HG03342 (cell line): ENCODE results near the gene NFE2L1.
"Not testable (repeated sequence)": the region's sequence is repeated elsewhere in the genome, so short reads cannot be mapped to it uniquely, and the experiment has no call there.

Experiments
- ATAC-seq: cut with Tn5 transposase; IDR thresholded peaks from one replicate; pipeline ENCODE4 v1.9.1; 2021; ENCODE audit warnings: mild to moderate bottlenecking, moderate library complexity; ENCODE audit not compliant: unreplicated experiment

NFE2L1 gene

GRCh38 chr17:48067245-48067644 lies 19.1 kb downstream of the NFE2L1 start:
- ATAC-seq, result no peak

GRCh38 chr17:48067808-48068207 lies 19.6 kb downstream of the NFE2L1 start:
- ATAC-seq, result not testable (repeated sequence)

GRCh38 chr17:48068491-48068961 lies 20.4 kb downstream of the NFE2L1 start:
- no peak for ATAC-seq

DNA sequence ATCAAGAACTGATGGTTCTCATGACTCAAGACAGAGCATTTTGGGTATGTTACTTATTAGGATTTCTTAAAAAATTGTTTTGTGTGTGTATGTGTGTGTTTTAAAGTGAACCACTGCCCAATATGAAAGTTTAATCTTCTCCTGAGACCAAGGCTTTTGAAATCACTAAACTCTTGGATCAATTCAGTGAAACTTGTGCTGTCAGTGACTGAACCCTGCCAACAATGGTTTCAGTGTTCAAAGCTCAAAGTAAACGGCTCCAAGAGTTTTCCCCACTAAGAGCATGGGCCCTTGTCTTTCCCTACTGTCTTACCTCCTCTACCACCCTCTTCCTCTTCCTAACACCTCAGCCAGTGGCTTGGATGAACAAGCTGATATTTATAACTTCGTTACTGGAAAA lies 22.0 kb downstream of the NFE2L1 start:
- ATAC-seq, result no peak

- ATAC-seq, result no peak
Measured at GRCh38 chr17:48071654-48072053, 23.5 kb downstream of the NFE2L1 start.

GRCh38 chr17:48072811-48073210 lies 24.7 kb downstream of the NFE2L1 start:
- ATAC-seq, result not testable (repeated sequence)

DNA sequence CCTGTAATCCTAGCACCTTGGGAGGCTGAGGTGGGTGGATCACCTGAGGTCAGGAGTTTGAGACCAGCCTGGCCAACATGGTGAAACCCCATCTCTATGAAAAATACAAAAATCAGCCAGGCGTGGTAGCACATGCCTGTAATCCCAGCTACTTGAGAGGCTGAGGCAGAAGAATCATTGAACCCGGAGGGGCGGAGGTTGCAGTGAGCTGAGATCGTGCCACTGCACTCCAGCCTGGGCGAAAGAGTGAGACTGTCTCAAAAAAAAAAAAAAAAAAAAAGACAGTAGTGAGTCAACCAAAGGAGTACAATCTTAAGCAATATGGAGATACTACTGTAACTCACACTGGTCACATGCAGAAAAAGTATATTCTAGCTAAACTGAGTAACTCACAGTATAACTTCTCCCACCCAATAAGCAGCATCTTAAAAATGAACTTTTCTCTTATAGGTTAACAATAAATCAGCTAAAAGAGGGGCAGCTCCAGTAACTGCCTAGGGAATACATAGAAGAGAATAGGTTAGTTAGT lies 25.5 kb downstream of the NFE2L1 start:
- not testable (repeated sequence) for ATAC-seq

DNA sequence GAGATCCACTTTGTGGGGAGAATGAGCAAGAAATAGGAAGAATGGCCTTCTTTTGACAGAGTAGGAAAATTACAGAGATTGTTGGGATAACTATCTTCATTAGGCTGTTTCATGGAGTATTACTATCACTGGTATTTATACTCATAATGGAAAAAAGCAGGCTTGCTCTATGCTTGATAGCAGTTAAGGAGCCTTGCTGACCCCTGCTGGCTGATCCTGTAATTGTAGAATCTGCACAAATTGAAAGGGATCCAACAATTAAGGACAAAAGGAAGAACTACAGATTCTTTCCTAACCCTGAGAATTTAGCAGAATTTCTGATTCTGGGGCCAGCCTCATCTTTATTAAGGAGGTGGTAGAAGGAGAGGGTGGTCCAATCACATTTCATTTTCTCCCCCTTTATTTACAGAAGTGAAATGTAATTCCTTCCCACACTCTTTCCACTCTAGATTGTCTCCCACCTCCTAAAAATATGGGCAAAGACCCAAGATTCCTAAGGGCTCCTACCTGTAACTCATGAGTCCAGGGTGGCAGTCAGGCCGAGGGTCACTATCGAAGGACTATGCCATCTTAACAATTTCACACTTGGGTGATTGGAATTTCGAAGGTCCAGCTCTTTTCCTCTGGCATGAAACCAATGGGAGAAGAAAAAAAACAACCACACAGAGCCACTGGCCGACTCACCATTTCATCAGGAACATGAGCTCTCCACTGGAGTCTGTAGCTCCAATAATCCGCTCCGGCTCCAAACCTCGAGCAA lies 26.3 kb downstream of the NFE2L1 start:
- ATAC-seq, result no peak

GRCh38 chr17:48077152-48077551 lies 29.0 kb downstream of the NFE2L1 start:
- ATAC-seq, result not testable (repeated sequence)

- ATAC-seq, result no peak
Measured at GRCh38 chr17:48081858-48082257, 33.7 kb downstream of the NFE2L1 start.

- ATAC-seq, result no peak
Measured at GRCh38 chr17:48084932-48085331, 36.8 kb downstream of the NFE2L1 start.

- ATAC-seq, result no peak
Measured at GRCh38 chr17:48093341-48094045, 45.3 kb downstream of the NFE2L1 start.

DNA sequence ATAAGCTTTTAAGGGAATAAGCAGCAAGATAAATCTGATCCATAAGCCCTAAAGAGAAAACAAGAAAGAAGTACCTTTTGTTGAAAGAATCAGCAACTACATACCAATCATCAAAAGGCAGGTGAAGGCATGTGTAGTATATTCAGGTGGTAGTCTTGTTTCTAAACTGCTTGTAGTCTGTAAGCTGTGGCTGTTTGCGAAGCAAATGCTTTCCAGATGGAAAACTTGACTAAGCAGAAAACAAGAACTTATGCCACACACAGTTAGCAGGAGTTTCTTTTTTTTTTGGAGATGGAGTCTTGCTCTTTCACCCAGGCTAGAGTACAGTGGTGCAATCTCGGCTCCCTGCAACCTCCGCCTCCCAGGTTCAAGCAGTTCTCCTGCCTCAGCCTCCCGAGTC lies 47.5 kb downstream of the NFE2L1 start:
- no peak for ATAC-seq

- no peak for ATAC-seq
Measured at GRCh38 chr17:48100160-48100559, 52.0 kb downstream of the NFE2L1 start.

DNA sequence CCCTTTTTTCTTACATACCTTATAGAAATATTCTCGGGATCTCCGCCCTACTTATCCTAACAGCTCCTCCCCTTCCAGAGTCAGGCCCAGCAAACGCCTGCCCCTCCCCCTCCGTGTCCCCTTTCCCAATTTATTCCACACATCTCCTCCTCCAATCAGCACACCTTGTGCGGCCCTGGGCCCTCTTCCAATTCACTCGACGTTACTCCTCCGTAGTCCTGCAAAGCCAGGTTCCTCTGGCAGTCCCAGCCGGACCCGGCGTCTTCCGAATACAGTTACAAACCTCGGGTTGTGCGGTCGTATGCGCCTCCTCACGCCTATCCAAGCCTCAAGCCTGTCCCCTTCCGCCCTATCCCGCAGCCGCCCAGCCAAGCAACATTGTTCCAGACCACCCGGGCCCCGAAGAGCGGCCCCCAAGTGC lies 52.4 kb downstream of the NFE2L1 start:
- ATAC-seq, result no peak

DNA sequence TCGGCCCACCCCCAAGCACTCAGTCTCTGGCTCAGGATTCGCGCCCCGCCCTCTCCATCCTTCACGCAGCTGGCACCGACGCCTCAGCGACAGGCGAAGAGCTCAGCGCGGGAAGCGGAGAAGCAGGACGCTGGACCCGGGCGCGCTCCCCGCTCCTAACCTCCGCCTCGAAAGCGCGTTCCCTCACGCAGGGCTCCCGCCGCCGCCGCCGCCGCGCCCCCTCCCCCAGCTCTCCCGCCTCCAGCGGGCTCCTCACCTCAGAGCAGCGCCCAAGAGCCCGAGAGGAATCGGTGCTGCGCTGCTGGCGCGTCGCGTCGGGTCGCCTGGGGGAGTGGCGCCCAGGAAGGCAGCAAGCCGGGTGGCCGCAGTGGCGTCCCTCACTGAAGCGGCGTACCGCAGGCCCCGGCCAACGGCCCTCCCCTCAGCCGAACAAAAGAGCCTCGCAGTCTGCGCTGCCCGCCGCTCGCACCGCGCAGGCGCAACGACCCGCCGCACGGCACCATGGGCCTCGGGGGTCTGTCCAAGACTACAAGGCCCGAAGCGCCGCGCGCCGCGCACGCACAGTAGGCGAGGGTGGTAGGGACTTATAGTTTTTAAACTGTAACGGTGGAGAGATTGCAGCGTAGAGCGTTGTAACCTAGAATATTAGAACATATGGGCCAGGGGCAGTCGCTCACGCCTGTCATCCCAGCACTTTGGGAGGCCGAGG lies 53.0 kb downstream of the NFE2L1 start, which contains the start of gene CBX1:
Gene CBX1, minus strand, starts transcription at position 467 of the 709 bp plus-strand sequence. CDS start 24,474 bp downstream, outside the sequence.
- ATAC-seq, result peak; percentile 82

GRCh38 chr17:48102043-48102750 lies 54.0 kb downstream of the NFE2L1 start:
- no peak for ATAC-seq

DNA sequence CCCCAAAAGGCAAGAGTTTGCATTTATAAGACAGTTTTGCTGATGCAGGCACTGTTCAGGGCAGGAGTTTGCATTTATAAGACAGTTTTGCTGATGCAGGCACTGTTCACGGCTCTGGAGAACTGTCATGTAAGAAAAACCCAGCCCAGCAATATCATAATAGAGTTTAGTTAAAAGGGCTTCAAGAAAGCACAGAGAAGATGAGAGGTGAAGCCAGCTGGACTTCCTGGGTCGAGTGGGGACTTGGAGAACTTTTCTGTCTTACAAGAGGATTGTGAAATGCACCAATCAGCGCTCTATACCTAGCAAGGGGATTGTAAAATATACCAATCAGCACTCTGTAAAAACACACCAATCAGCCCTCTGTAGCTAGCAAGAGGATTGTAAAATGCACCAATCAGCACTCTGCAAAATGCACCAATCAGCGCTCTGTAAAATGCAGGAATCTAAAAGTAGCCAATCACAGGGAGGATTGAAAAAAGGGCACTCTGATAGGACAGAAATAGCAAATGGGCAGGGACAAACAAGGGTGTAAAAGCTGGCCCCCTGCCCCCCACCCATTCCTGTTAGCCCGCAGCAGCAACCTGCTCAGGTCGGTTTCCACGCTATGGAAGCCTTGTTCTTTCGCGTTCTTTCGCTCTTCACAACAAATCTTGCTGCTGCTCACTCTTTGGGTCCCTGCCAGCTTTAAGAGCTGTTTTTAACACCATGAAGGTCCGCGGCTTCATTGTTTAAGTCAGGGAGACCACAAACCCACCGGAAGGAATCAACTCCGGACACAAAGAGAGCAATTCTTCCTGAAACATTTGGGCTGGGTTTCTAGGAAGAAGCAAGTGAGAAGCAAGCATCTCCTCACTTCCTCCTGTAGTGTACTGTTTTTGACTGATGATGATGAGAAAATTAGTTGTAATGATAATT lies 54.9 kb downstream of the NFE2L1 start:
- ATAC-seq, result no peak

DNA sequence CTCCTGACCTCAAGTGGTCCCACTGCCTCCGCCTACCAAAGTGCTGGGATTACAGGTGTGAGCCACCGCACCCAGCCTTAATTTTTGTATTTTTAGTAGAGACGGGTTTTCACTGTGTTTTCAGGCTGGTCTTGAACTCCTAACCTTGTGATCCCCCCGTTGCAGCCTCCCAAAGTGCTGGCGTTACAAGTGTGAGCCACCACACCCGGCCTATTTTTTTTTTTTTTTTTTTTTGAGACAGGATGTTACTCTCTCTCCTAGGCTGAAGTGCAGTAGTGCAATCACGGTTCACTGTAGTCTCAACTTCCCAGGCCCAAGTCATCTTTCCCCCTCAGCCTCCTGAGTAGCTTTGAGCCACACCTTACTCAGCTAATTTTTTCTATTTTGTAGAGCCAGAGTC lies 56.3 kb downstream of the NFE2L1 start:
- no peak for ATAC-seq

DNA sequence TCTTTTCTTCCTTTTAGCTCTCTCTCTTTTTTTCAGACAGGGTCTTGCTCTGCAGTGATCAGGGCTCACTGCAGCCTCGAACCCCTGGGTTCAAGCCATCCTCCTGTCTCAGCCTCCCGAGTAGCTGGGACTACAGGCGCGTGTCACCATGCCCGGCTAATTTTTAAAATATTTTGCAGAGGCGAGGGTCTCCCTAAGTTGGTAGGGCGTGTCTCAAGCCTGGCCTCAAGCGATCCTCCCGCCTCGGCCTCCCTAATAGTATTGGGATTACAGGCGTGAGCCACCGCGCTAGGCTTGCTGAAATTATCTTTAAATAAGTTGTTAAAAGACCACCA lies 58.6 kb downstream of the NFE2L1 start:
- no peak for ATAC-seq
